NT2/D1 (cell line): Measurements from ENCODE around the gene SDHAF4.

Experiments used
- SUZ12 ChIP-seq: IDR thresholded peaks from 2 replicates; pipeline ENCODE4 v1.6.1; 2011; ENCODE audit not compliant: insufficient read length, insufficient read depth; ENCODE audit errors: extremely low read depth
- YY1 ChIP-seq: IDR thresholded peaks from 2 replicates; pipeline ENCODE4 v1.6.1; 2011; ENCODE audit not compliant: insufficient read length, insufficient read depth

DNA sequence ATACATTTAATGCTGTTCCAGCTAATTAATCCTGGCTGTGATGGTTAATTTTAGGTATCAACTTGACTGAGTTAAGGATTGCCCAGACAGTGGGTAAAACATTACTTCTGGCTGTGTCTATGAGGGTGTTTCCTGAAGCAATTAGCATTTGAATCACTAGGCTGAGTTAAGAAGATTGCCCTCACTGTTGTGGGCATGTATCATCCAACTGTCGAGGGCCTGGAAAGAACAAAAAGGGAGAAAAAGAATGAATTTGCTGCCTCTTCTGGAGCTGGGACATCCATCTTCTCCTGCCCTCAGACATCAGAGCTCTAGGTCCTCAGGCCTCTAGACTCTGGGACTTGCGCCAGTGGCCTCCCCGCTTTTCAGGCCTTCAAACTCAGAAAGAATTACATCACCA, 34.3 kb downstream of the SDHAF4 start:
- TF ChIP-seq YY1 (no peak), SUZ12 (no peak)
